HepG2 (cell line): ENCODE data around the gene WDR18. TPM values are rescaled to one million over a fixed set of nuclear protein-coding genes. Genes with fewer than 3 reads are reported as not detected.

Experiments
- AKNA ChIP-seq: sonication (generic); formaldehyde crosslinking; IDR thresholded peaks from 2 replicates; pipeline ENCODE4 v1.4.0; 2020; ENCODE audit warnings: missing genetic modification reagents, borderline replicate concordance
- MIXL1 ChIP-seq: IDR thresholded peaks from 2 replicates; pipeline ENCODE4 v1.6.1; 2016
- MTF2 ChIP-seq: sonication (generic); formaldehyde crosslinking; IDR thresholded peaks from 2 replicates; pipeline ENCODE4 v1.5.0; 2020; ENCODE audit warnings: missing genetic modification reagents, borderline replicate concordance
- PATZ1 ChIP-seq: sonication (generic); formaldehyde crosslinking; IDR thresholded peaks from 2 replicates; pipeline ENCODE4 v1.4.0; 2020; ENCODE audit warnings: missing genetic modification reagents
- PHF8 ChIP-seq: sonication (generic); formaldehyde crosslinking; IDR thresholded peaks from 2 replicates; pipeline ENCODE4 v1.5.0; 2020; ENCODE audit warnings: missing genetic modification reagents
- POLR2AphosphoS5 ChIP-seq: IDR thresholded peaks from 2 replicates; pipeline ENCODE4 v1.6.1; 2012; ENCODE audit warnings: low read depth, low read length
- SNAPC4 ChIP-seq: sonication (generic); formaldehyde crosslinking; IDR thresholded peaks from 2 replicates; pipeline ENCODE4 v1.4.0; 2020; ENCODE audit warnings: mild to moderate bottlenecking, missing genetic modification reagents
- ZFP1 ChIP-seq: IDR thresholded peaks from 2 replicates; pipeline ENCODE4 v1.6.1; 2016
- ZNF564 ChIP-seq: sonication (generic); formaldehyde crosslinking; IDR thresholded peaks from 2 replicates; pipeline ENCODE4 v1.8.1; 2023; ENCODE audit warnings: mild to moderate bottlenecking, missing genetic modification reagents
- ZSCAN31 ChIP-seq: sonication (generic); formaldehyde crosslinking; IDR thresholded peaks from 2 replicates; pipeline ENCODE4 v1.5.0; 2020; ENCODE audit warnings: low read depth, mild to moderate bottlenecking, missing genetic modification reagents
- polyA plus RNA-seq, 8 experiments: library from polyadenylated mRNA; depleted of rRNA in 3 of 8; stranded (reverse) in 7 of 8; unstranded in 1 of 8; fragments of >200 nt; fragmentation: Illumina TruSeq in 4 of 8; extraction: Trizol in 4 of 8; gene quantifications; 2 replicates each; pipeline versions ENCODE4 v1.2.1 to v1.2.3, GENCODE V29; 2011 to 2016; ENCODE audit warnings: low read depth in 4 of 8, missing spikeins in 1 of 8, mixed read lengths in 1 of 8; ENCODE audit not compliant: insufficient read depth in 1 of 8
- total RNA-seq, 5 experiments: library from RNA; depleted of rRNA; stranded (reverse); fragments of >200 nt; fragmentation: Illumina TruSeq; extraction: Trizol; gene quantifications; 2 replicates each; pipeline ENCODE4 v1.2.3, GENCODE V29; 2016; ENCODE audit warnings: low read depth in 1 of 5

Gene WDR18
- total and polyA plus RNA-seq, 2 of the 13 experiments (the other 11 are each of a cell fraction or from before 2014, with no cell fraction given): 36.4 to 47.6 TPM

- TF ChIP-seq SNAPC4 (CRISPR knock-in tag): 0 out of 2 replicates have a peak, but pooled peaks have one; percentile 51
- 0 out of 2 replicates have a peak, but pooled peaks have one; percentile 53 for TF ChIP-seq ZFP1
- TF ChIP-seq PATZ1 (CRISPR knock-in tag): peak; percentile 95
- peak; percentile 40; the same call in 1 of the 2 replicates for TF ChIP-seq ZNF564 (CRISPR knock-in tag)
- no peak for TF ChIP-seq AKNA (CRISPR knock-in tag)
- TF ChIP-seq MTF2 (CRISPR knock-in tag): no peak
- peak; percentile 75 for TF ChIP-seq POLR2AphosphoS5
- TF ChIP-seq MIXL1 (CRISPR knock-in tag): peak; percentile 75
- peak; percentile 76 for TF ChIP-seq PHF8 (CRISPR knock-in tag)
- 0 out of 2 replicates have a peak, but pooled peaks have one; percentile 77 for TF ChIP-seq ZSCAN31
Observed at GRCh38 chr19:980133-980998, 3.8 kb upstream of the WDR18 start (continued).
